HL-60 (cell line): Measurements from ENCODE around the gene DYSF.

ENCODE experiments used
- DNase-seq, 2 experiments: peaks; one replicate each; pipeline ENCODE4 v3.0.0-alpha.2; 2010 to 2020; ENCODE audit warnings: low read depth in 1 of 2, low spot score in 1 of 2
- H3K27ac ChIP-seq: fragments of 250-450 bp; sonication (Bioruptor Pico); replicated peaks from 2 replicates; pipeline ENCODE4 v1.5.1; 2020; ENCODE audit warnings: mild to moderate bottlenecking, moderate library complexity
- H3K27me3 ChIP-seq: fragments of 250-450 bp; sonication (Bioruptor Pico); 2 replicates; pipeline ENCODE4 v1.5.1; 2021; ENCODE audit warnings: mild to moderate bottlenecking, moderate library complexity; ENCODE audit not compliant: insufficient read depth, poor library complexity, severe bottlenecking
- H3K4me3 ChIP-seq: replicated peaks from 2 replicates; pipeline ENCODE4 v1.5.1; 2011; ENCODE audit warnings: mild to moderate bottlenecking, control low read depth, low read length; ENCODE audit not compliant: insufficient read depth
- CTCF ChIP-seq: IDR thresholded peaks from one replicate; pipeline ENCODE4 v1.5.1; 2011; ENCODE audit warnings: low read length, control low read depth, inconsistent platforms; ENCODE audit not compliant: insufficient read depth
- GABPA ChIP-seq: IDR thresholded peaks from 2 replicates; pipeline ENCODE4 v1.6.1; 2012; ENCODE audit warnings: low read depth
- POLR2AphosphoS5 ChIP-seq: IDR thresholded peaks from 2 replicates; pipeline ENCODE4 v1.6.1; 2012; ENCODE audit warnings: low read depth
- REST ChIP-seq: IDR thresholded peaks from 2 replicates; pipeline ENCODE4 v1.6.1; 2012; ENCODE audit warnings: low read depth; ENCODE audit not compliant: insufficient replicate concordance
- SPI1 ChIP-seq: IDR thresholded peaks from 2 replicates; pipeline ENCODE4 v1.6.1; 2012; ENCODE audit warnings: low read depth, mild to moderate bottlenecking, borderline replicate concordance

DYSF gene

GRCh38 chr2:71560638-71561011 lies 107.3 kb downstream of the DYSF start:
- no peak overlapping the region for H3K27ac ChIP-seq
- no peak overlapping the region for H3K4me3 ChIP-seq
- TF ChIP-seq SPI1 (no peak), CTCF (no peak), GABPA (no peak), POLR2AphosphoS5 (no peak), REST (no peak)
- H3K27me3 ChIP-seq: no peaks in the 10 kb centered on the region
- no peak for DNase-seq

GRCh38 chr2:71561441-71562267 lies 108.3 kb downstream of the DYSF start:
- Histone ChIP-seq H3K4me3 (no peak overlapping the region), H3K27me3 (no peaks in the 10 kb centered on the region), H3K27ac (no peak overlapping the region)
- TF ChIP-seq GABPA: no peak
- no peak for TF ChIP-seq SPI1
- TF ChIP-seq REST: no peak
- no peak for TF ChIP-seq POLR2AphosphoS5
- TF ChIP-seq CTCF: no peak
- DNase-seq: no peak

GRCh38 chr2:71562518-71562917 lies 109.2 kb downstream of the DYSF start:
- Histone ChIP-seq H3K27me3 (no peaks in the 10 kb centered on the region), H3K4me3 (no peak overlapping the region), H3K27ac (no peak overlapping the region)
- TF ChIP-seq SPI1 (no peak), REST (no peak), GABPA (no peak), POLR2AphosphoS5 (no peak), CTCF (no peak)
- DNase-seq: no peak
